GM23338 (cell line): ENCODE measurements around the gene COLEC12. TPM values are rescaled to one million over a fixed set of nuclear protein-coding genes. Genes with fewer than 3 reads are reported as not detected.

ENCODE experiments used
- ATAC-seq: fragments of 200-7000 bp; cut with Tn5 transposase; 3 replicates; pipeline ENCODE4 v1.9.1; 2020
- DNase-seq: peaks from one replicate; pipeline ENCODE4 v3.0.0-alpha.2; 2015; ENCODE audit warnings: low spot score
- H2AFZ ChIP-seq: fragments of 200-600 bp; sonication (generic); 2 replicates; pipeline ENCODE4 v1.8.0; 2016; ENCODE audit warnings: antibody characterized with exemption, mild to moderate bottlenecking, moderate library complexity
- H3F3A ChIP-seq: fragments of 200-600 bp; sonication (generic); replicated peaks from 2 replicates; pipeline ENCODE4 v1.8.0; 2017; ENCODE audit warnings: antibody characterized with exemption, mixed run types, low read depth
- H3K27ac ChIP-seq: fragments of 200-600 bp; sonication (generic); 2 replicates; pipeline ENCODE4 v1.6.1; 2016; ENCODE audit warnings: low read depth
- H3K27me3 ChIP-seq: fragments of 200-600 bp; sonication (generic); 2 replicates; pipeline ENCODE4 v1.8.0; 2016; ENCODE audit warnings: mild to moderate bottlenecking, mixed run types, moderate library complexity; ENCODE audit not compliant: insufficient read depth
- H3K36me3 ChIP-seq: fragments of 200-600 bp; sonication (generic); 2 replicates; pipeline ENCODE4 v1.8.0; 2016; ENCODE audit warnings: mild to moderate bottlenecking; ENCODE audit not compliant: insufficient read depth
- H3K4me1 ChIP-seq: fragments of 200-600 bp; sonication (generic); 2 replicates; pipeline ENCODE4 v1.8.0; 2016; ENCODE audit warnings: mild to moderate bottlenecking, moderate library complexity; ENCODE audit not compliant: insufficient read depth
- H3K4me2 ChIP-seq: fragments of 200-600 bp; sonication (generic); 2 replicates; pipeline ENCODE4 v1.7.1; 2017; ENCODE audit warnings: mixed run types
- H3K4me3 ChIP-seq: fragments of 200-600 bp; sonication (generic); 2 replicates; pipeline ENCODE4 v1.6.1; 2016; ENCODE audit warnings: mixed run types
- H3K79me2 ChIP-seq: fragments of 200-600 bp; sonication (generic); replicated peaks from 2 replicates; pipeline ENCODE4 v1.8.0; 2017; ENCODE audit warnings: mild to moderate bottlenecking; ENCODE audit not compliant: insufficient read depth
- H3K9me2 ChIP-seq: fragments of 200-600 bp; sonication (generic); 2 replicates; pipeline ENCODE4 v1.8.0; 2017; ENCODE audit not compliant: insufficient read depth
- H4K20me1 ChIP-seq: fragments of 200-600 bp; sonication (generic); replicated peaks from 2 replicates; pipeline ENCODE4 v1.8.0; 2017; ENCODE audit warnings: mild to moderate bottlenecking; ENCODE audit not compliant: insufficient read depth
- H3K27ac Mint-ChIP-seq: 2 replicates; pipeline ENCODE4 v1.8.0; 2020; ENCODE audit warnings: inconsistent platforms, mild to moderate bottlenecking, moderate library complexity, mixed read lengths
- H3K27me3 Mint-ChIP-seq: 3 replicates; pipeline ENCODE4 v1.8.0; 2022; ENCODE audit warnings: low read depth, mild to moderate bottlenecking, moderate library complexity, mixed read lengths, inconsistent platforms; ENCODE audit not compliant: insufficient read depth, poor library complexity
- H3K36me3 Mint-ChIP-seq: 3 replicates; pipeline ENCODE4 v1.8.0; 2021; ENCODE audit warnings: low read depth, mild to moderate bottlenecking, inconsistent platforms, moderate library complexity, mixed read lengths
- H3K4me1 Mint-ChIP-seq: 3 replicates; pipeline ENCODE4 v1.8.0; 2020; ENCODE audit warnings: mild to moderate bottlenecking, inconsistent platforms, mixed read lengths
- H3K4me3 Mint-ChIP-seq: 3 replicates; pipeline ENCODE4 v1.8.0; 2021; ENCODE audit warnings: moderate library complexity, mild to moderate bottlenecking, inconsistent platforms, mixed read lengths
- H3K9me3 Mint-ChIP-seq: 3 replicates; pipeline ENCODE4 v1.8.0; 2020; ENCODE audit warnings: moderate library complexity, mild to moderate bottlenecking, inconsistent platforms, mixed read lengths
- CREB1 ChIP-seq: fragments of 250-450 bp; sonication (Bioruptor Pico); IDR thresholded peaks from 2 replicates; pipeline ENCODE4 v1.5.0; 2020; ENCODE audit warnings: low read depth, mild to moderate bottlenecking, moderate library complexity
- EZH2phosphoT487 ChIP-seq: fragments of 200-600 bp; sonication (generic); IDR thresholded peaks from one replicate; pipeline ENCODE4 v1.8.1; 2018; ENCODE audit warnings: antibody characterized with exemption; ENCODE audit not compliant: unreplicated experiment
- JUNB ChIP-seq: IDR thresholded peaks from one replicate; pipeline ENCODE4 v1.6.1; 2016; ENCODE audit warnings: antibody characterized with exemption; ENCODE audit not compliant: unreplicated experiment
- STAT1 ChIP-seq: IDR thresholded peaks from one replicate; pipeline ENCODE4 v1.6.1; 2016; ENCODE audit warnings: antibody characterized with exemption; ENCODE audit not compliant: unreplicated experiment
- ZNF462 ChIP-seq: fragments of 250-450 bp; sonication (Bioruptor Pico); IDR thresholded peaks from 2 replicates; pipeline ENCODE4 v1.5.0; 2020; ENCODE audit warnings: mild to moderate bottlenecking, moderate library complexity
- polyA plus RNA-seq: library from polyadenylated mRNA; unstranded; fragments of >200 nt; fragmentation: Nextera tagmentation; extraction: Ambion mirVana; gene quantifications from 2 replicates; pipeline ENCODE4 v1.2.1, GENCODE V29; 2016
- total RNA-seq: library from RNA; depleted of rRNA; stranded (reverse); fragments of >200 nt; shearing (Covaris generic); gene quantifications from 2 replicates; pipeline ENCODE4 v1.2.3, GENCODE V29; 2014

COLEC12 gene
- total and polyA plus RNA-seq, 2 experiments from 2014 or later: 1.1 to 3.2 TPM

- Mint-ChIP-seq H3K4me1 (no peaks in the 10 kb centered on the region), H3K4me3 (no peak overlapping the region), H3K36me3 (no peaks in the 10 kb centered on the region), H3K9me3 (no peaks in the 10 kb centered on the region; the same call in 2 of the 3 replicates), H3K27me3 (no peaks in the 10 kb centered on the region), H3K27ac (no peak overlapping the region)
- Histone ChIP-seq H3K36me3 (no peaks in the 10 kb centered on the region), H3F3A (no peaks in the 10 kb centered on the region), H3K4me2 (no peak overlapping the region), H3K79me2 (no peaks in the 10 kb centered on the region), H4K20me1 (no peaks in the 10 kb centered on the region), H3K4me1 (no peaks in the 10 kb centered on the region), H2AFZ (no peak overlapping the region), H3K9me2 (peaks cover 7% of the 10 kb centered on the region; the same call in 1 of the 2 replicates), H3K4me3 (no peak overlapping the region), H3K27me3 (no peaks in the 10 kb centered on the region), H3K27ac (no peak overlapping the region)
- no peak for DNase-seq
- no peak for TF ChIP-seq JUNB
- TF ChIP-seq STAT1: no peak
- no peak for TF ChIP-seq ZNF462 (CRISPR knock-in tag)
- no peak for TF ChIP-seq EZH2phosphoT487
- no peak for ATAC-seq
Observed at GRCh38 chr18:398935-399630, 101.4 kb downstream of the COLEC12 start.

GRCh38 chr18:396556-396955 lies 103.9 kb downstream of the COLEC12 start:
- H3K9me2 ChIP-seq: peaks cover 7% of the 10 kb centered on the region; the same call in 1 of the 2 replicates
- Mint-ChIP-seq H3K4me1 (no peaks in the 10 kb centered on the region), H3K4me3 (no peak overlapping the region), H3K36me3 (no peaks in the 10 kb centered on the region), H3K27me3 (no peaks in the 10 kb centered on the region), H3K27ac (no peak overlapping the region), H3K9me3 (no peaks in the 10 kb centered on the region)
- H3K4me3 ChIP-seq: no peak overlapping the region
- H3K4me2 ChIP-seq: no peak overlapping the region
- no peaks in the 10 kb centered on the region for H3K79me2 ChIP-seq
- H2AFZ ChIP-seq: no peak overlapping the region
- no peaks in the 10 kb centered on the region for H4K20me1 ChIP-seq
- no peak overlapping the region for H3K27ac ChIP-seq
- H3K27me3 ChIP-seq: no peaks in the 10 kb centered on the region
- no peaks in the 10 kb centered on the region for H3F3A ChIP-seq
- DNase-seq: no peak
- no peaks in the 10 kb centered on the region for H3K4me1 ChIP-seq
- ATAC-seq: no peak
- no peaks in the 10 kb centered on the region for H3K36me3 ChIP-seq
- no peak for TF ChIP-seq STAT1
- no peak for TF ChIP-seq CREB1 (CRISPR knock-in tag)
- TF ChIP-seq EZH2phosphoT487: no peak
- no peak for TF ChIP-seq JUNB
- no peak for TF ChIP-seq ZNF462 (CRISPR knock-in tag)
